K562 (cell line): ENCODE measurements around the gene EEA1. TPM values are rescaled to one million over a fixed set of nuclear protein-coding genes. Genes with fewer than 3 reads are reported as not detected.
A peak's percentile ranks its signal among the peaks of the same experiment; 100 is the strongest.

ENCODE experiments used
- CBFA2T3 ChIP-seq: fragments of 450-650 bp; IDR thresholded peaks from 2 replicates; pipeline ENCODE4 v1.6.1; 2017
- CBX5 ChIP-seq: IDR thresholded peaks from 2 replicates; pipeline ENCODE4 v1.6.1; 2014; ENCODE audit warnings: low read depth, borderline replicate concordance
- FOSL1 ChIP-seq: fragments of 200-800 bp; sonication (Bioruptor generic); conservative IDR thresholded peaks from 2 replicates; pipeline ENCODE4 v1.6.1; 2016; ENCODE audit warnings: missing genetic modification characterization, missing compliant biosample characterization
- HDAC1 ChIP-seq, 2 experiments: fragments of 450-650 bp; IDR thresholded peaks; 2 replicates each; pipeline ENCODE4 v1.6.1; 2016 to 2017; ENCODE audit warnings: inconsistent platforms in 1 of 2, mild to moderate bottlenecking in 1 of 2, moderate library complexity in 1 of 2
- KLF16 ChIP-seq: IDR thresholded peaks from 2 replicates; pipeline ENCODE4 v1.6.1; 2016; ENCODE audit warnings: antibody characterized with exemption
- MTF1 ChIP-seq: fragments of 250-450 bp; sonication (Bioruptor Pico); IDR thresholded peaks from 2 replicates; pipeline ENCODE4 v1.9.0; 2021; ENCODE audit warnings: moderate library complexity, mild to moderate bottlenecking, inconsistent platforms, borderline replicate concordance
- NFE2L1 ChIP-seq: fragments of 450-650 bp; IDR thresholded peaks from 2 replicates; pipeline ENCODE4 v1.6.1; 2016; ENCODE audit warnings: missing genetic modification characterization, low read depth, mild to moderate bottlenecking, missing compliant biosample characterization, moderate library complexity, borderline replicate concordance
- NR4A1 ChIP-seq, 2 experiments: fragments of 250-450 bp in 1 of 2; fragments of 450-650 bp in 1 of 2; sonication (Bioruptor Pico) in 1 of 2; IDR thresholded peaks; 2 replicates each; pipeline versions ENCODE4 v1.4.0 to v1.6.1; 2016 to 2020; ENCODE audit warnings: mild to moderate bottlenecking in 2 of 2, missing compliant biosample characterization in 1 of 2, missing genetic modification characterization in 1 of 2, moderate library complexity in 1 of 2
- POLR2B ChIP-seq: fragments of 450-650 bp; IDR thresholded peaks from 2 replicates; pipeline ENCODE4 v1.6.1; 2018; ENCODE audit warnings: low read depth; ENCODE audit not compliant: partially characterized antibody
- RNF219 ChIP-seq: fragments of 250-450 bp; sonication (Bioruptor Pico); IDR thresholded peaks from 2 replicates; pipeline ENCODE4 v1.5.0; 2022; ENCODE audit warnings: mild to moderate bottlenecking
- SREBF2 ChIP-seq: sonication (generic); formaldehyde crosslinking; IDR thresholded peaks from 2 replicates; pipeline ENCODE4 v1.4.0; 2020; ENCODE audit warnings: mild to moderate bottlenecking, missing genetic modification reagents
- TCFL5 ChIP-seq: fragments of 250-450 bp; sonication (Bioruptor Pico); conservative IDR thresholded peaks from 2 replicates; pipeline ENCODE4 v1.6.1; 2021; ENCODE audit warnings: mild to moderate bottlenecking, moderate library complexity, matching md5 sums
- TGIF2 ChIP-seq: sonication (generic); formaldehyde crosslinking; IDR thresholded peaks from 2 replicates; pipeline ENCODE4 v1.8.1; 2022; ENCODE audit warnings: mild to moderate bottlenecking, missing genetic modification reagents, moderate library complexity
- THRAP3 ChIP-seq: fragments of 450-650 bp; IDR thresholded peaks from 2 replicates; pipeline ENCODE4 v1.6.1; 2016; ENCODE audit warnings: mild to moderate bottlenecking, inconsistent platforms, borderline replicate concordance
- ZNF408 ChIP-seq: fragments of 250-450 bp; sonication (Bioruptor Pico); IDR thresholded peaks from 2 replicates; pipeline ENCODE4 v1.4.0; 2020; ENCODE audit warnings: low read depth, mild to moderate bottlenecking, moderate library complexity
- polyA plus RNA-seq, 8 experiments: library from polyadenylated mRNA; depleted of rRNA in 4 of 8; stranded (reverse) in 5 of 8; unstranded in 3 of 8; fragments of >200 nt; fragmentation: Nextera tagmentation in 2 of 8; fragmentation: Illumina TruSeq in 1 of 8; extraction: Ambion mirVana in 2 of 8; extraction: Trizol in 1 of 8; gene quantifications; 2 replicates each; pipeline versions ENCODE4 v1.2.1 to v1.2.3, GENCODE V29; 2011 to 2014; ENCODE audit warnings: inconsistent platforms in 1 of 8, missing spikeins in 1 of 8
- total RNA-seq, 7 experiments: library from RNA; depleted of rRNA in 6 of 7; stranded (reverse); fragments of >200 nt in 6 of 7; fragmentation: Illumina TruSeq in 2 of 7; extraction: Trizol in 2 of 7; gene quantifications; 2 replicates each; pipeline versions ENCODE4 v1.2.1 to v1.2.3, GENCODE V29; 2011 to 2021; ENCODE audit warnings: low replicate concordance in 1 of 7
- TF ChIP-seq, protein P1 (sequence below): sonication (generic); formaldehyde crosslinking; IDR thresholded peaks from 2 replicates; pipeline ENCODE4 v1.8.0; 2023; ENCODE audit warnings: missing genetic modification reagents, mild to moderate bottlenecking, borderline replicate concordance

Gene EEA1
- total and polyA plus RNA-seq, 9 of the 15 experiments (the other 6 are each of a cell fraction or from before 2014, with no cell fraction given), result 3.5 to 17.1 (median 7.5) TPM

DNA sequence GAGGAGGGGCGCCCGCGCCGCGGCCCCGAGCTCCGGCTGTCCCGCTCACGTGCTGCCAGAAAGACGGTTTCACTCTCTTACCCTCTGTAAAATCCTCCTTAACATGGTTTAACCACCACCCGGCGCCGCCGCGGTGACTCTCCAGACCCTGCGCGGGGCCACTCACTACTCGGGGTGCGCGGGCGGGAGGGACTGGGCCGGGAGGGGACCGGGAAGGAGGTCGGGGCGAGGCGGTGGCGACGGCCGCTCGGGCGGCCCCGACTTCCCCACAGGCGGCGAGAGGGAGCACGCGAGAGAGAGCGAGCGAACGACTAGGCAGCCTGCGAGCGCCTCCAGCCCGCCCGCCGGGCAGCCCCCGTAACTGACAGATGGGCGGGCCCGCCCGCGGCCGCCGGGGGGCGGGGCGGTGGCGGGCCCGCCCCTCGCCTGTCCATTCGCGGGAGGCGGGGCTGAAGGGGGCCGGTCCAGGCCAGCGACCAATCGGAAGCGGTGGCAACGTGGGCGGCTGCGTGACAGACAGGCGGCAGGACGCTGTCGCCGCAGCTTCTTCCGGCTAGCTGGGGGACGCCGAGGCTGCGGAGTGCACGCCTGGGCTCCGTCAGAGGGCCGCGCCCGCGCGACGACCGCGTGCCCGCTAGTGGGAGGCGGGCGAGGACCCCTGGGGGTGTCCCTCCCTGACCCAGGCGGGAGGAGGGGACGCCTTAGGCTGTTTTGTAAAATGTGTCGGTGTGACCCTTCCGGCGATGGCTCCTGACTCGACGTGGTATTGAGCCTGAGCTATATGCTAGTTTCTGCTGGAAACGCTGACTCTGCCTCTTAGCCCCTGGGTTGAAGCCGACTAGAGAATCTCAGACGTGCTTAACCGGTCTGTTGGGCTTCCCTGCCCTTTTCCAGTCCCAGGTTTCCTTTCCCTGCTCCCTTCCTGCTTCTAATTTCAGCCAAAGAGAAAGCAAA, at the start of gene EEA1 (continued):
- TF ChIP-seq MTF1 (CRISPR knock-in tag) (no peak), ZNF408 (CRISPR knock-in tag) (no peak), RNF219 (no peak), POLR2B (peak; percentile 81), FOSL1 (no peak), KLF16 (no peak), TGIF2 (CRISPR knock-in tag) (no peak), NFE2L1 (tag) (no peak), SREBF2 (no peak), THRAP3 (no peak), CBX5 (no peak), CBFA2T3 (no peak), HDAC1 (IDR thresholded peaks at IDR 0.05) (peak in 1 of 2 experiments; percentile 94; a peak in 2 of 4 replicates), NR4A1 (CRISPR knock-in tag; IDR thresholded peaks at IDR 0.05) (peak; percentile 87; the same call in 1 of the 2 replicates), NR4A1 (tag; IDR thresholded peaks at IDR 0.05) (peak; percentile 73; the same call in 1 of the 2 replicates), TCFL5 (CRISPR knock-in tag) (no peak)
- TF ChIP-seq, protein P1, sequence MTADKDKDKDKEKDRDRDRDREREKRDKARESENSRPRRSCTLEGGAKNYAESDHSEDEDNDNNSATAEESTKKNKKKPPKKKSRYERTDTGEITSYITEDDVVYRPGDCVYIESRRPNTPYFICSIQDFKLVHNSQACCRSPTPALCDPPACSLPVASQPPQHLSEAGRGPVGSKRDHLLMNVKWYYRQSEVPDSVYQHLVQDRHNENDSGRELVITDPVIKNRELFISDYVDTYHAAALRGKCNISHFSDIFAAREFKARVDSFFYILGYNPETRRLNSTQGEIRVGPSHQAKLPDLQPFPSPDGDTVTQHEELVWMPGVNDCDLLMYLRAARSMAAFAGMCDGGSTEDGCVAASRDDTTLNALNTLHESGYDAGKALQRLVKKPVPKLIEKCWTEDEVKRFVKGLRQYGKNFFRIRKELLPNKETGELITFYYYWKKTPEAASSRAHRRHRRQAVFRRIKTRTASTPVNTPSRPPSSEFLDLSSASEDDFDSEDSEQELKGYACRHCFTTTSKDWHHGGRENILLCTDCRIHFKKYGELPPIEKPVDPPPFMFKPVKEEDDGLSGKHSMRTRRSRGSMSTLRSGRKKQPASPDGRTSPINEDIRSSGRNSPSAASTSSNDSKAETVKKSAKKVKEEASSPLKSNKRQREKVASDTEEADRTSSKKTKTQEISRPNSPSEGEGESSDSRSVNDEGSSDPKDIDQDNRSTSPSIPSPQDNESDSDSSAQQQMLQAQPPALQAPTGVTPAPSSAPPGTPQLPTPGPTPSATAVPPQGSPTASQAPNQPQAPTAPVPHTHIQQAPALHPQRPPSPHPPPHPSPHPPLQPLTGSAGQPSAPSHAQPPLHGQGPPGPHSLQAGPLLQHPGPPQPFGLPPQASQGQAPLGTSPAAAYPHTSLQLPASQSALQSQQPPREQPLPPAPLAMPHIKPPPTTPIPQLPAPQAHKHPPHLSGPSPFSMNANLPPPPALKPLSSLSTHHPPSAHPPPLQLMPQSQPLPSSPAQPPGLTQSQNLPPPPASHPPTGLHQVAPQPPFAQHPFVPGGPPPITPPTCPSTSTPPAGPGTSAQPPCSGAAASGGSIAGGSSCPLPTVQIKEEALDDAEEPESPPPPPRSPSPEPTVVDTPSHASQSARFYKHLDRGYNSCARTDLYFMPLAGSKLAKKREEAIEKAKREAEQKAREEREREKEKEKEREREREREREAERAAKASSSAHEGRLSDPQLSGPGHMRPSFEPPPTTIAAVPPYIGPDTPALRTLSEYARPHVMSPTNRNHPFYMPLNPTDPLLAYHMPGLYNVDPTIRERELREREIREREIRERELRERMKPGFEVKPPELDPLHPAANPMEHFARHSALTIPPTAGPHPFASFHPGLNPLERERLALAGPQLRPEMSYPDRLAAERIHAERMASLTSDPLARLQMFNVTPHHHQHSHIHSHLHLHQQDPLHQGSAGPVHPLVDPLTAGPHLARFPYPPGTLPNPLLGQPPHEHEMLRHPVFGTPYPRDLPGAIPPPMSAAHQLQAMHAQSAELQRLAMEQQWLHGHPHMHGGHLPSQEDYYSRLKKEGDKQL (CRISPR knock-in tag), result 0 out of 2 replicates have a peak, but pooled peaks have one; percentile 28
